HG03439 (cell line): ENCODE results near the gene LYZL4.

Experiments used
- ATAC-seq: cut with Tn5 transposase; IDR thresholded peaks from one replicate; pipeline ENCODE4 v1.9.1; 2021; ENCODE audit warnings: mild to moderate bottlenecking, moderate library complexity; ENCODE audit not compliant: unreplicated experiment

LYZL4 gene

GRCh38 chr3:42375121-42375800 lies 35.1 kb downstream of the LYZL4 start:
- no peak for ATAC-seq

GRCh38 chr3:42371776-42372175 lies 38.6 kb downstream of the LYZL4 start:
- ATAC-seq: no peak

GRCh38 chr3:42369832-42370231 lies 40.6 kb downstream of the LYZL4 start:
- no peak for ATAC-seq

GRCh38 chr3:42369304-42369703 lies 41.1 kb downstream of the LYZL4 start:
- no peak for ATAC-seq

GRCh38 chr3:42368861-42369260 lies 41.5 kb downstream of the LYZL4 start:
- no peak for ATAC-seq

GRCh38 chr3:42367903-42368302 lies 42.5 kb downstream of the LYZL4 start:
- ATAC-seq: no peak

- no peak for ATAC-seq
These were observed 43.9 kb downstream of the LYZL4 start for GRCh38 chr3:42366550-42366949.

- no peak for ATAC-seq
These were observed 53.1 kb downstream of the LYZL4 start for GRCh38 chr3:42357335-42357734.

GRCh38 chr3:42355612-42356011 lies 54.8 kb downstream of the LYZL4 start:
- no peak for ATAC-seq

GRCh38 chr3:42353631-42354030 lies 56.8 kb downstream of the LYZL4 start:
- no peak for ATAC-seq

- no peak for ATAC-seq
These were observed 59.2 kb downstream of the LYZL4 start for GRCh38 chr3:42351207-42351606.

- no peak for ATAC-seq
These were observed 60.4 kb downstream of the LYZL4 start for GRCh38 chr3:42349765-42350594.

- ATAC-seq: no peak
These were observed 62.5 kb downstream of the LYZL4 start for GRCh38 chr3:42347928-42348327.
